DOHH2 (cell line): ENCODE results near the gene SLC25A15.

ENCODE experiments used
- CTCF ChIP-seq: fragments of 200-600 bp; sonication (generic); IDR thresholded peaks from one replicate; pipeline ENCODE4 v1.5.1; 2014; ENCODE audit warnings: antibody characterized with exemption, mild to moderate bottlenecking, low read depth, low read length; ENCODE audit not compliant: poor library complexity, severe bottlenecking
- EZH2phosphoT487 ChIP-seq: fragments of 200-600 bp; sonication (generic); IDR thresholded peaks from 2 replicates; pipeline ENCODE4 v1.6.1; 2017; ENCODE audit warnings: borderline replicate concordance, mild to moderate bottlenecking, antibody characterized with exemption, low read length, moderate library complexity, mixed read lengths

DNA sequence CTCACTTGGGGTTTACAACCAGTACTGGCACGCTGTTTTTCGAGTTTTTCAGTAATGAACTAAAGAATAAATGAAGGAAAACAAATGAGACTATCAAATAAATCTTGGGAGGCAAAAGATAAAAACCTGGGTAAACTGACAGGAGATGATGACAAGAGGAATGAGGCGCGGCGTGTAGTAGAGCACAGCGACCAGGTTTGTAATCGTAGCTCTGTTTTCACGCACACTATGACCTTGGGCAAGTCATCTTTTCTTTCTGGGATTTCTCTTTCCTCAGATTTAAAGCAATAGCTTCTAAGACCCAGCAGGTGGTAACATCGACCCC, 18.8 kb upstream of the SLC25A15 start:
- TF ChIP-seq CTCF (no peak), EZH2phosphoT487 (no peak)
